HFF-Myc (cell line): ENCODE measurements around the gene BAHCC1.

Source experiments
- DNase-seq: peaks from one replicate; pipeline ENCODE4 v3.0.0-alpha.2; 2011; ENCODE audit warnings: low read depth; ENCODE audit errors: extremely low read depth
- H3K4me3 ChIP-seq: replicated peaks from 2 replicates; pipeline ENCODE4 v1.5.1; 2011; ENCODE audit warnings: low read depth, mild to moderate bottlenecking, control low read depth, low read length
- CTCF ChIP-seq: IDR thresholded peaks from 2 replicates; pipeline ENCODE4 v1.5.1; 2012; ENCODE audit warnings: mild to moderate bottlenecking, low read depth, low read length, control low read depth; ENCODE audit errors: missing control alignments

The BAHCC1 gene

DNA sequence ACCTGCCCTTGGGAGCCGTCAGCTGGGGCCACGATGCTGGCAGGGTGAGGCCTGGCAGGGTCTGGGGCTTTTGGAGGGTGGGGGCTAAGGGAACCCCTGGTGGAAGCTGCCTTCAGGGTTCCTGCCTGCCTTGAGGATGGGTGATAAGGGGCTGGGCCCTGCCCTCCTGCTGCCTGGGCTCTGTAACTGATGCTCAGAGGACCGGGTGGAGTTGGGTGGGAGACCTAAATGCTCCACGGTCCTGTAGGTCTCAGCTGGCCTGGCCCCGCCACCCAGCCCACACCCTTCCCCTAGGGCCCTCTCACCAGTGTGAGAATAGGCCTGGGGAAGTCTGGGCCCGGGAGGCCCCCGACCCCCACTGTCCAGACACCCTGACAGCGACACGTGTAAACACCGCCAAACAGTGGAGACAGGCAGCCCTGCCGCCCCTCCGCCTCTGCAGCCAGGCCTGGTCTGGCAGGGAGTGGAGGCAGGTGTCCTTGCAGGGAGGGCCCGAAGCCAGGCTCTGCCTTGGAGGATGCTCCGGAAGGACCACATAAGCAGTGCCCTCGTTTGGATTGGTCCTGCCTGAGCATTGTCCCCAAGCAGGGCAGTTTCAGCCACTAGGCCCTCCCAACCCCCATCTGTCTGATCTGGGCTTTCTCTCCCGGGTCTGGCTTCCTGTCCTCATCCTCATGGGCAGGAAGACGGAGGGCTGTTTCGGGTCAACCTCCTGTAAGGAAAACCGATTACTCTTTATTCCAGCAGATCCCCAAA lies 6.5 kb upstream of the BAHCC1 start:
- DNase-seq, result no peak
- TF ChIP-seq CTCF, result no peak
- no peak overlapping the region for H3K4me3 ChIP-seq

DNA sequence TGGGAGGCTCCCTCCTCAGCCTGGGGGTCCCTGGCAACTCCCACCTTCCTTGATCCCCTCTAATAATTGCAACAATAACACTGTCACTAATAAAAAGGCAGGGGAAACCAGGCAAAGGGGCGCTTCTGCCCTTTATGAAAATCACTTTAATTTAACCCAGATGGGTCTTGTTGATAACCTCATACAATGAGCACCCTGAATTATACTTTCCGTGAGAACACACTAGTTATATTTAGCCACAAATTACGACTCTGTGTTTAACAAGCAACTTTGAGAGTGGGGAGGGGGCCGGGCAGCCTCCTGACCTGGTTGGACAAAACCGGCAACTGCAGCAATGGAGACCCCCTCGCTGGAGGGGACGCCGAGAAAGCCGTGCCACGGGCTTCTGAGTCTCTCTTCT lies 5.7 kb upstream of the BAHCC1 start:
- TF ChIP-seq CTCF, result no peak
- no peak overlapping the region for H3K4me3 ChIP-seq
- no peak for DNase-seq

DNA sequence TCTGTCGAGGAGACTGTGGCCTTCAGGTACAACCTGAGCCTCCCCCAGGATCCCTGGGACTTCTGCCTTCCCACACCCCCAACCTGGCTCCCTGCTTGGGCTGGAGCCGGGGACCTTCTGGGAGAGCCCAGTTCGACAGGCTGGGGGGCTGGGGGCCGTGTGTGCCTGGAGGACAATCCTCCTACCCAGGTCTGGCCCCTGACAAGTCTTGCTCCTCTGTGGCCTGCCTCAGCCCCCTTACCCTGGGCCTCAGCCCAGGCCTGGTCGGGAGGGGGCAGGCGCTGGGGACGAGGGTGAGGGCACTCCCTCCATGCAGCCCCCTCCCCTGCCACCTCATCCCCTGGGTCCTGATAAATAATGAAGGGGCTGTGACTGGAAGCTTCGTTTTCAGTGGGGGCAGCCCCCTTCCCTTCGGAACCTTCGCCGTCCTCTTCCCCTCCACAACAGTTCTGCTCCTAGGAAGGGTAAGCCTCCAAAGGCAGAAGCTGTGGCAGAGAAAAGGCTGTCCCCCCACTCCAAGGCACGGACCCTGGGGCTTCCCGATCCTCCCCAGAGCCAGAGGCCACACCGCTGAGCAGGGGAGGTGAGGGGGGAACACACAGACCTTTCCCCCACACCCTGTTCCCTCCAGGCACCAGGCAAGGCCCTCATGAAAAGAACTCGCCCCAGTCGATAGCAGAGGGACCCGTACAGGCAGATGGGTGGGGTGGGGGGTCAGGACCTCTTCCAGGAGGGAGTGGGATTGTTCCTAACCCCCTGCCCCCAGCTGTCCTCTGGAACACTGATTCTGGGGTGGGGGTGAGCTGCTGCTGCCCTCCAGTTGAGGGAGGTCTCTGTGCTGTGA lies 5.0 kb upstream of the BAHCC1 start:
- H3K4me3 ChIP-seq, result no peak overlapping the region
- no peak for TF ChIP-seq CTCF
- DNase-seq, result no peak

- no peak for DNase-seq
- no peak for TF ChIP-seq CTCF
- no peak overlapping the region for H3K4me3 ChIP-seq
Measured at GRCh38 chr17:81390873-81391255, 4.4 kb upstream of the BAHCC1 start.

- peak overlapping the region; percentile 67; the same call in 1 of the 2 replicates for H3K4me3 ChIP-seq
- DNase-seq, result no peak
- TF ChIP-seq CTCF, result no peak
Measured at GRCh38 chr17:81391293-81391935, 3.8 kb upstream of the BAHCC1 start.

GRCh38 chr17:81391936-81392908 lies 3.0 kb upstream of the BAHCC1 start:
- TF ChIP-seq CTCF, result no peak
- DNase-seq, result no peak
- peak overlapping the region; percentile 67 for H3K4me3 ChIP-seq
